HepG2 (cell line): Measurements from ENCODE around the gene PRKACB. TPM values are rescaled to one million over a fixed set of nuclear protein-coding genes. Genes with fewer than 3 reads are reported as not detected.
A peak's percentile ranks its signal among the peaks of the same experiment; 100 is the strongest.

ENCODE experiments used
- ATAC-seq: fragments of 200-7000 bp; cut with Tn5 transposase; 3 replicates; pipeline ENCODE4 v1.9.1; 2020; ENCODE audit warnings: mild to moderate bottlenecking, moderate library complexity
- BruUV-seq: library from RNA; stranded (reverse); fragments of 400-500 nt; replicated peaks from 2 replicates; lab custom pipeline; 2021; lab: Mats Ljungman, UMichigan
- CTCF ChIA-PET: fragments of 300-600 bp; formaldehyde crosslinking; extraction: SDS; loops from one replicate; lab custom pipeline; 2021; ENCODE audit warnings: low total read pairs, inconsistent platforms, low intra/inter-chr PET ratio; lab: Yijun Ruan, JAX
- POLR2A ChIA-PET: fragments of 350-600 bp; sonication (Branson Sonifier 250); formaldehyde crosslinking; loops from one replicate; lab custom pipeline; 2020; ENCODE audit warnings: antibody characterized with exemption, inconsistent platforms; lab: Yijun Ruan, JAX
- DNase-seq: peaks from one replicate; pipeline ENCODE4 v3.0.0-alpha.2; 2015; ENCODE audit warnings: low spot score
- FAIRE-seq: peaks from 3 replicates; lab custom pipeline; 2011; peaks lifted over from hg19 to GRCh38; lab: Jason Lieb, UNC
- H2AFZ ChIP-seq: one replicate; pipeline ENCODE4 v1.6.1; 2011; ENCODE audit warnings: low read length, inconsistent platforms
- H3K27ac ChIP-seq: fragments of 300-600 bp; 3 replicates; pipeline ENCODE4 v1.8.0; 2011; ENCODE audit warnings: mixed run types, mild to moderate bottlenecking, mixed read lengths, low read length, inconsistent platforms; ENCODE audit not compliant: insufficient read depth; ENCODE audit errors: extremely low read length
- H3K27me3 ChIP-seq, 2 experiments: fragments of 200-600 bp in 1 of 2; 2 replicates in 1 of 2; 3 replicates in 1 of 2; pipeline versions ENCODE4 v1.6.0 to v1.8.0; 2011; ENCODE audit warnings: low read length in 2 of 2, mild to moderate bottlenecking in 2 of 2, moderate library complexity in 2 of 2, inconsistent platforms in 1 of 2; ENCODE audit not compliant: insufficient read depth in 2 of 2, control insufficient read depth in 1 of 2
- H3K36me3 ChIP-seq, 2 experiments: fragments of 200-600 bp in 1 of 2; replicated peaks in 1 of 2; 2 replicates in 1 of 2; 3 replicates in 1 of 2; pipeline versions ENCODE4 v1.5.1 to v1.8.0; 2011; ENCODE audit warnings: low read length in 2 of 2, inconsistent platforms in 1 of 2; ENCODE audit not compliant: insufficient read depth in 2 of 2, control insufficient read depth in 1 of 2
- H3K4me1 ChIP-seq: 2 replicates; pipeline ENCODE4 v1.5.1; 2012; ENCODE audit warnings: low read length, inconsistent platforms; ENCODE audit not compliant: insufficient read depth
- H3K4me2 ChIP-seq: 2 replicates; pipeline ENCODE4 v1.6.0; 2011; ENCODE audit warnings: low read depth, low read length, inconsistent platforms
- H3K4me3 ChIP-seq, 3 experiments: fragments of 200-600 bp in 1 of 3; sonication (generic), shearing (Covaris generic) in 1 of 3; replicated peaks in 1 of 3; 2 replicates each; pipeline ENCODE4 v1.5.1; 2011 to 2016; ENCODE audit warnings: low read length in 3 of 3, inconsistent platforms in 2 of 3, low read depth in 2 of 3, mild to moderate bottlenecking in 2 of 3, control low read depth in 1 of 3, mixed read lengths in 1 of 3; ENCODE audit not compliant: insufficient read depth in 1 of 3
- H3K79me2 ChIP-seq: one replicate; pipeline ENCODE4 v1.6.1; 2011; ENCODE audit warnings: low read length, inconsistent platforms; ENCODE audit not compliant: insufficient read depth
- H3K9ac ChIP-seq: 2 replicates; pipeline ENCODE4 v1.6.0; 2011; ENCODE audit warnings: mild to moderate bottlenecking, low read depth, low read length, inconsistent platforms; ENCODE audit not compliant: insufficient read depth
- H3K9me3 ChIP-seq: 2 replicates; pipeline ENCODE4 v1.5.1; 2012; ENCODE audit warnings: mild to moderate bottlenecking, low read length
- H4K20me1 ChIP-seq: 2 replicates; pipeline ENCODE4 v1.6.0; 2011; ENCODE audit warnings: inconsistent platforms, mild to moderate bottlenecking, low read length, moderate library complexity; ENCODE audit not compliant: insufficient read depth
- ATF1 ChIP-seq: IDR thresholded peaks from 2 replicates; pipeline ENCODE4 v1.6.1; 2016; ENCODE audit warnings: mild to moderate bottlenecking, control low read depth
- BHLHE40 ChIP-seq: IDR thresholded peaks from 2 replicates; pipeline ENCODE4 v1.6.1; 2011; ENCODE audit warnings: low read length, improper control_type of control experiment
- CBFB ChIP-seq: sonication (generic); formaldehyde crosslinking; IDR thresholded peaks from 2 replicates; pipeline ENCODE4 v1.4.0; 2020; ENCODE audit warnings: missing genetic modification reagents
- CENPT ChIP-seq: sonication (generic); formaldehyde crosslinking; IDR thresholded peaks from 2 replicates; pipeline ENCODE4 v1.8.0; 2022; ENCODE audit warnings: low read depth, mild to moderate bottlenecking, moderate library complexity, missing genetic modification reagents
- E2F1 ChIP-seq: sonication (generic); formaldehyde crosslinking; IDR thresholded peaks from 2 replicates; pipeline ENCODE4 v1.5.0; 2020; ENCODE audit warnings: missing genetic modification reagents
- HMGA1 ChIP-seq: sonication (generic); formaldehyde crosslinking; conservative IDR thresholded peaks from 2 replicates; pipeline ENCODE4 v1.4.0; 2020; ENCODE audit warnings: missing genetic modification reagents
- KDM6A ChIP-seq: IDR thresholded peaks from 2 replicates; pipeline ENCODE4 v1.6.1; 2016; ENCODE audit warnings: low read depth
- KLF9 ChIP-seq: IDR thresholded peaks from 2 replicates; pipeline ENCODE4 v1.6.1; 2016; ENCODE audit warnings: low read depth
- MAFF ChIP-seq: IDR thresholded peaks from 2 replicates; pipeline ENCODE4 v1.6.1; 2011; ENCODE audit warnings: low read depth, low read length, improper control_type of control experiment
- MAFK ChIP-seq, 2 experiments: IDR thresholded peaks in 1 of 2; conservative IDR thresholded peaks in 1 of 2; 2 replicates each; pipeline ENCODE4 v1.6.1; 2011; ENCODE audit warnings: improper control_type of control experiment in 2 of 2, low read length in 2 of 2
- SIX1 ChIP-seq: sonication (generic); formaldehyde crosslinking; IDR thresholded peaks from 2 replicates; pipeline ENCODE4 v1.4.0; 2020; ENCODE audit warnings: missing genetic modification reagents, borderline replicate concordance
- SP1 ChIP-seq, 2 experiments: fragments of 450-650 bp in 1 of 2; sonication (generic) in 1 of 2; formaldehyde crosslinking in 1 of 2; IDR thresholded peaks; 2 replicates each; pipeline versions ENCODE4 v1.4.0 to v1.6.1; 2016 to 2020; ENCODE audit warnings: missing genetic modification reagents in 1 of 2
- TBX2 ChIP-seq: sonication (generic); formaldehyde crosslinking; IDR thresholded peaks from 2 replicates; pipeline ENCODE4 v1.5.0; 2020; ENCODE audit warnings: missing genetic modification reagents, mild to moderate bottlenecking, borderline replicate concordance
- ZBTB21 ChIP-seq: sonication (generic); formaldehyde crosslinking; IDR thresholded peaks from 2 replicates; pipeline ENCODE4 v1.4.0; 2020; ENCODE audit warnings: missing genetic modification reagents
- ZBTB38 ChIP-seq: sonication (generic); formaldehyde crosslinking; IDR thresholded peaks from 2 replicates; pipeline ENCODE4 v1.5.1; 2020; ENCODE audit warnings: mild to moderate bottlenecking, missing genetic modification reagents
- ZFP36 ChIP-seq: fragments of 150-350 bp; IDR thresholded peaks from 2 replicates; pipeline ENCODE4 v1.6.1; 2018; ENCODE audit warnings: borderline replicate concordance, low read length, low read depth; ENCODE audit not compliant: partially characterized antibody
- ZNF143 ChIP-seq: sonication (generic); formaldehyde crosslinking; IDR thresholded peaks from 2 replicates; pipeline ENCODE4 v1.4.0; 2020; ENCODE audit warnings: missing genetic modification reagents
- ZNF616 ChIP-seq: sonication (generic); formaldehyde crosslinking; IDR thresholded peaks from 2 replicates; pipeline ENCODE4 v1.5.0; 2020; ENCODE audit warnings: low read depth, mild to moderate bottlenecking, missing genetic modification reagents
- ZNF737 ChIP-seq: sonication (generic); formaldehyde crosslinking; IDR thresholded peaks from 2 replicates; pipeline ENCODE4 v1.5.0; 2020; ENCODE audit warnings: missing genetic modification reagents, mild to moderate bottlenecking, borderline replicate concordance
- ZNF83 ChIP-seq: sonication (generic); formaldehyde crosslinking; IDR thresholded peaks from 2 replicates; pipeline ENCODE4 v1.4.0; 2020; ENCODE audit warnings: missing genetic modification reagents, mild to moderate bottlenecking, borderline replicate concordance
- WGBS: methylation state at CpG from one replicate; pipeline ENCODE4 v1.1.6; 2017; ENCODE audit warnings: low lambda C conversion rate; 5-methylcytosine and 5-hydroxymethylcytosine counted together
- in situ Hi-C: cut with HindIII; loops from 2 replicates; pipeline ENCODE4 v1.10.0; 2017; ENCODE audit warnings: low pct_unique_long_range_greater_than_20kb; ENCODE audit not compliant: extremely low pct_ligation_motif_present
- intact Hi-C: fragments of 100-400 bp; cut with micrococcal nuclease; formaldehyde crosslinking; loops from one replicate; pipeline ENCODE4 v1.10.0; 2022; ENCODE audit not compliant: unreplicated experiment
- polyA plus RNA-seq, 8 experiments: library from polyadenylated mRNA; depleted of rRNA in 3 of 8; stranded (reverse) in 7 of 8; unstranded in 1 of 8; fragments of >200 nt; fragmentation: Illumina TruSeq in 4 of 8; extraction: Trizol in 4 of 8; gene quantifications; 2 replicates each; pipeline versions ENCODE4 v1.2.1 to v1.2.3, GENCODE V29; 2011 to 2016; ENCODE audit warnings: low read depth in 4 of 8, missing spikeins in 1 of 8, mixed read lengths in 1 of 8; ENCODE audit not compliant: insufficient read depth in 1 of 8
- total RNA-seq, 5 experiments: library from RNA; depleted of rRNA; stranded (reverse); fragments of >200 nt; fragmentation: Illumina TruSeq; extraction: Trizol; gene quantifications; 2 replicates each; pipeline ENCODE4 v1.2.3, GENCODE V29; 2016; ENCODE audit warnings: low read depth in 1 of 5
- TF ChIP-seq, protein P1 (sequence below): sonication (generic); formaldehyde crosslinking; IDR thresholded peaks from 2 replicates; pipeline ENCODE4 v1.4.0; 2020; ENCODE audit warnings: mild to moderate bottlenecking, missing genetic modification reagents
- TF ChIP-seq, protein P2 (sequence below): IDR thresholded peaks from 2 replicates; pipeline ENCODE4 v1.6.1; 2016

Gene PRKACB
- total and polyA plus RNA-seq, 2 of the 13 experiments (the other 11 are each of a cell fraction or from before 2014, with no cell fraction given) = 3.5 to 5.8 TPM

- ATAC-seq = no peak
Observed at GRCh38 chr1:84280912-84281311, 136.8 kb downstream of the PRKACB start.

GRCh38 chr1:84282780-84283333, 138.8 kb downstream of the PRKACB start:
- H3K36me3 ChIP-seq = no peaks in the 10 kb centered on the region
- H3K27ac ChIP-seq = no peak overlapping the region
- no peaks in the 10 kb centered on the region for H4K20me1 ChIP-seq
- no peak overlapping the region for H3K9ac ChIP-seq
- H3K4me2 ChIP-seq = no peak overlapping the region
- intact Hi-C loops = no loop called here
- no peaks in the 10 kb centered on the region for H3K4me1 ChIP-seq
- FAIRE-seq (no peak), ATAC-seq (no peak), DNase-seq (no peak)
- no peak overlapping the region for H2AFZ ChIP-seq
- H3K9me3 ChIP-seq = peaks cover 9% of the 10 kb centered on the region
- CTCF ChIA-PET = no interaction called here
- no TSS peak for BruUV-seq
- 85% methylated on average over 1 of the region's 1 CpG for WGBS
- in situ Hi-C loops = no loop called here
- POLR2A ChIA-PET = no interaction called here
- no peaks in the 10 kb centered on the region for H3K79me2 ChIP-seq
- H3K27me3 ChIP-seq = no peaks in the 10 kb centered on the region
- no peak overlapping the region for H3K4me3 ChIP-seq
- no peak for TF ChIP-seq ZNF83 (CRISPR knock-in tag)
- TF ChIP-seq ZFP36 = no peak
- TF ChIP-seq CBFB (CRISPR knock-in tag) = no peak
- TF ChIP-seq ZNF737 (CRISPR knock-in tag) = no peak
- no peak for TF ChIP-seq ATF1 (CRISPR knock-in tag)
- no peak for TF ChIP-seq SIX1 (CRISPR knock-in tag)
- no peak for TF ChIP-seq KDM6A (CRISPR knock-in tag)
- no peak for TF ChIP-seq KLF9 (CRISPR knock-in tag)
- no peak for TF ChIP-seq CENPT (CRISPR knock-in tag)
- TF ChIP-seq ZNF616 = no peak
- TF ChIP-seq SP1 (IDR thresholded peaks at IDR 0.05) = no peak
- no peak for TF ChIP-seq SP1 (CRISPR knock-in tag; IDR thresholded peaks at IDR 0.05)
- TF ChIP-seq E2F1 (CRISPR knock-in tag) = no peak
- no peak for TF ChIP-seq HMGA1

More at GRCh38 chr1:84280912-84281311, 136.8 kb downstream of the PRKACB start:
- intact Hi-C loops = no loop called here
- no peak for DNase-seq
- POLR2A ChIA-PET = no interaction called here
- H3K36me3 ChIP-seq = no peaks in the 10 kb centered on the region
- TF ChIP-seq, protein P1, sequence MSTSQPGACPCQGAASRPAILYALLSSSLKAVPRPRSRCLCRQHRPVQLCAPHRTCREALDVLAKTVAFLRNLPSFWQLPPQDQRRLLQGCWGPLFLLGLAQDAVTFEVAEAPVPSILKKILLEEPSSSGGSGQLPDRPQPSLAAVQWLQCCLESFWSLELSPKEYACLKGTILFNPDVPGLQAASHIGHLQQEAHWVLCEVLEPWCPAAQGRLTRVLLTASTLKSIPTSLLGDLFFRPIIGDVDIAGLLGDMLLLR (CRISPR knock-in tag) = no peak
- no peak for TF ChIP-seq BHLHE40
- TF ChIP-seq ZNF143 (CRISPR knock-in tag) = no peak
- peak; percentile 86 for TF ChIP-seq MAFF
- TF ChIP-seq, protein P2, sequence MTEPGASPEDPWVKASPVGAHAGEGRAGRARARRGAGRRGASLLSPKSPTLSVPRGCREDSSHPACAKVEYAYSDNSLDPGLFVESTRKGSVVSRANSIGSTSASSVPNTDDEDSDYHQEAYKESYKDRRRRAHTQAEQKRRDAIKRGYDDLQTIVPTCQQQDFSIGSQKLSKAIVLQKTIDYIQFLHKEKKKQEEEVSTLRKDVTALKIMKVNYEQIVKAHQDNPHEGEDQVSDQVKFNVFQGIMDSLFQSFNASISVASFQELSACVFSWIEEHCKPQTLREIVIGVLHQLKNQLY = no peak
- TF ChIP-seq TBX2 (CRISPR knock-in tag) = no peak
- TF ChIP-seq MAFK (conservative IDR thresholded peaks at IDR 0.05 in 1 of 2, IDR thresholded peaks at IDR 0.05 in 1 of 2; ENCODE audit: low read length in 2 of 2) = peak; percentile 77 to 96
- TF ChIP-seq ZBTB21 (CRISPR knock-in tag) = no peak
- TF ChIP-seq ZBTB38 = no peak
- TF ChIP-seq, all 625 proteins: peak for 2
- in situ Hi-C loops = no loop called here
- no peak overlapping the region for H2AFZ ChIP-seq
- CTCF ChIA-PET = no interaction called here
- H4K20me1 ChIP-seq = no peaks in the 10 kb centered on the region
- H3K27ac ChIP-seq = no peak overlapping the region
- no TSS peak for BruUV-seq
- no peaks in the 10 kb centered on the region for H3K27me3 ChIP-seq
- no peak overlapping the region for H3K4me2 ChIP-seq
- no peaks in the 10 kb centered on the region for H3K79me2 ChIP-seq
- H3K4me3 ChIP-seq = no peak overlapping the region
- H3K9ac ChIP-seq = no peak overlapping the region
- no peaks in the 10 kb centered on the region for H3K4me1 ChIP-seq
- H3K9me3 ChIP-seq = no peaks in the 10 kb centered on the region
- no peak for FAIRE-seq
